GM18867 (cell line): ENCODE results near the gene MYH6.
"Not testable (repeated sequence)": the region's sequence is repeated elsewhere in the genome, so short reads cannot be mapped to it uniquely, and the experiment has no call there.

ENCODE experiments used
- ATAC-seq: cut with Tn5 transposase; IDR thresholded peaks from one replicate; pipeline ENCODE4 v1.9.1; 2021; ENCODE audit warnings: mild to moderate bottlenecking, moderate library complexity; ENCODE audit not compliant: unreplicated experiment

Gene MYH6

DNA sequence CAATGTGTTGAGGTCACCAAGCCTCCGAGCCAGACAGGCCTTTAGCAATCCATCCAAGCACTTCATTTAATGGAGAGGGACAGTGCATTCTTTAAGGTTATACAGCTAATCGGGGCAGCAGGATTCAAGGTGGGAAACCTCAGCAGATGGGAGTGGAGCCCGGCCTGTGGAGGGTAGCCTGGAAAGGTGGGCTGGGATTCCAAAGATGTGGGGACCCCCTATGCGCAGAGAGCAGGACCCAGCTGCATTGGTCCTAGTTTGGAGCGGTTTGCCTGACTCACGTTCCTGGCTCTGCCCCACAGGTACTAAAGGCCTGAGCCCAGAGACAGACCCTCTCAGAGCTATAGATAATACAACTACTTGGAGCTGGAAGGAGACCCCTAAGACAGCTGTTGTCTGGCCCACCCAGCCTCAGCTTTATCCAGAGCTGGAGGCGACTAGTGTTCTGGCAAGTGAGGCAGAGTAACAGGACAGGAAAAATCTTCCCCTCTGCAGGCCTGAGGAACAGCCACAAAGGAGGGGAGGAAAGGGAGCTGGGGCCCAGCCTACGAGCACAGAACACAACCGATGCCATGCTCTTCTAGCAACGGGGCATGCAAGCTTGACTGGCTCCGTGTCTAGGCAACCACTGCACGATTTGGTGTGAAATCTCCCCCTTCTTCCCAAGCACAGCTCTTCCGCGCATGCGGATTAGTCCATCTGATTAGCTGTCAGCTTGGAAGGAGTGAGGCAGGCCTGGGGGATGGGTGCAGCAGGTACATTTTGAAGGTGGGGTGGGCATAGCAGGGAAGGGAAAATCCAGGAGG is 28.5 kb upstream of the MYH6 start:
- no peak for ATAC-seq

GRCh38 chr14:23435543-23436326 is 27.7 kb upstream of the MYH6 start, which contains the start of gene MYH7:
MYH7 (minus strand) TSS chr14:23435660; CDS start chr14:23433732, 1,928 bp downstream.
- ATAC-seq = no peak

DNA sequence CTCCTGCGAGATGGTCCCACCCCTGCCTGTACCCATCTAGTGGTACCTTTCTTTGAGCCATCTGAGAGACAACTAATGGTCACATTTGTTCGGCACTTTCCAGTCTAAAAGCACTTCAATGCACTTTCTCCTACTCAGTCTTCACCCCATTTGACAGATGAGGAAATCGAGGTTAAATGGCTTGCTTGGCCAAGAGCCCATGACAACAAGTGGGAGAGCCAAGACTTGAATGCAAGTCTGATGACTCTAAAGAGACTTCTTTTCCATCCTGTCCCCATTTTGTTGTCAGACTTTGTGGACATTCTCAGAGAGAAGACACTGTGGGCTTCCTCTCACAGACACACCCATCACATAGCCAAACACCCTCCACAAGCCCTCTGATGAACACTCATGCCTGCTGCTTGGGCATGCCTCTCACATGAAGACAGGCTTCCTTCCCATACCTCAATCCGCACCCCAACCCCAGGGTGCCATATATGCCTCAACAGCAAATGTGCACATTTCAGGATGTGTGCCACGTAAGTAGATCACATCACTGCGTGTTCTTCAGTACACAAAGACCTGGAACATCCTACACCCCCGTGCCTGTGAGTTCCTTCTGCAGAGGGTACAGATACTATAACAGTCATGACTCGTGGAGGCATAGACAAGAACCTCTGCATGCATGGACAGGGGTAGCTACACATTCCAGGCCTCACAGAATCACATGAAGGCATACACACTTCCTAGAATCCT is 26.6 kb upstream of the MYH6 start:
- no peak for ATAC-seq

GRCh38 chr14:23433457-23433856 is 25.4 kb upstream of the MYH6 start:
- no peak for ATAC-seq

DNA sequence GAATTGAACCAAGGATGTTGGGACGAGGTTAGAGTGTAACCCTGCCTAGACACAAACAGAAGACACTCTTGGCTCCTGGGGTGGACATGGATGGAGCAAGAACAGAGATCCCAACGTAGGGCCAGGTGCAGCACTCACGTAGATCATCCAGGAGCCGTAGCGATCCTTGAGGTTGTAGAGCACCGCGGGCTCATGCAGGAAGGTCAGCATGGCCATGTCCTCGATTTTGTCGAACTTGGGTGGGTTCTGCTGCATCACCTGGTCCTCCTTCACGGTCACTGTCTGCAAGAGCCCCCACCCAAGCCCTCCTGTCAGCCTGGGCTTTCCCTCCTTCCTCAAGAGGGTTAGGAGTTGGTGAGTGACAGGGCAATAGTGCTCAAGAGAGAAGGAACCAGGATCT is 24.9 kb upstream of the MYH6 start:
- no peak for ATAC-seq

DNA sequence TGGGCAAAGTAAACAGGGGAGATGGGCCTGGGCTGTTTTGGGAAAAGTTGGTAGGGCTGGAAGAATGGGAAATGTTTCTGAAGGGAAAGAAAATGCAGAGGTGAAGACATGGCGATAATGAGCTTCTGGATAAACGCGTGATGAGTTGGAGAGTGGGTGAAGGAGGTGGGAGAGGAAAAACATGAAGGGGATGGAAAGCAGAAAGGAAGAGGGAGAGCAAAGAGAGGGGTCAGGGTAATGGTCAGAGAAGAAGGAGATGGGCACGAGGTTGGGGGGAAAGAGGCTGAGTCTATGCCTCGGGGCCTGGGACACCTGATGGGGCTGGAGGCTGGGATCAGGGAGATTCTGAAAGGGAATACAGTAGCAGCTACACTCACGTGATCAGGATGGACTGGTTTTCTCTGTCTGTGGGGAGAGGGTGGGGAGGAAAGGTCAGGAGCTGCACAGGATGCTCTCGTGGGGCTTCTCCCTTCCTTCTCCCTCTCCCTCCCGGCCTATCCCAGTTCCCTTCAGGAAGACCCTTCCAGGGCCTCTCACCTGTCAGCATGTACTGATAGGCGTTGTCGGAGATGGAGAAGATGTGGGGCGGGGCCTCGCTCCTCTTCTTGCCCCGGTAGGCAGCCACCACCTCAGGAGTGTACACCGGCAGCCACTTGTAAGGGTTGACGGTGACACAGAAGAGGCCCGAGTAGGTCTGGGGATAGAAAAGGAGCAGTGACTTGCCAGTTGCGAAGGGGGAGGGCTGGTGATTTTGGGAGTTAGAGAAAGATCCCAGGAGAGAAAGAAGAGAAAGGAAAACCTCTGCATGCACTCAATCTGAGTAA is 24.2 kb upstream of the MYH6 start:
- ATAC-seq = no peak

GRCh38 chr14:23431486-23431885 is 23.4 kb upstream of the MYH6 start:
- no peak for ATAC-seq

- ATAC-seq = no peak
Measured at GRCh38 chr14:23430723-23431085, 22.6 kb upstream of the MYH6 start.

GRCh38 chr14:23430016-23430722 is 22.1 kb upstream of the MYH6 start:
- ATAC-seq = no peak

- no peak for ATAC-seq
Measured at GRCh38 chr14:23428686-23429495, 20.8 kb upstream of the MYH6 start.

DNA sequence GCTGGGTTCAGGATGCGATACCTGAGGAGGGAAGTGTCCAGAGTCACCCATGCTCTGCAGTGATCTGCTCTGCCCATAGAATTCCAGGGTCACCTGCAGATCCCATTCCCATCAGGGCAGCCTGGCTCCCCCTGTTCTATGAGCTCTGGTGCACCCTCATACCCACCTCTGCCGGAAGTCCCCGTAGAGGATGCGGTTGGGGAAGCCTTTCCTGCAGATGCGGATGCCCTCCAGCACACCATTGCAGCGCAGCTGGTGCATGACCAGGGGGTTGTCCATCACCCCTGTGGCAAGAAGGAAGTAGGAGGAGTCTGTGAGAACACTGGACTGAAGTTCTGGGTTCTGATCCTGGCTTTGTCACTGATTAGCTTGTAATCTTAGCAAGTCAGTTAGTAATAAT is 17.7 kb upstream of the MYH6 start:
- not testable (repeated sequence) for ATAC-seq

DNA sequence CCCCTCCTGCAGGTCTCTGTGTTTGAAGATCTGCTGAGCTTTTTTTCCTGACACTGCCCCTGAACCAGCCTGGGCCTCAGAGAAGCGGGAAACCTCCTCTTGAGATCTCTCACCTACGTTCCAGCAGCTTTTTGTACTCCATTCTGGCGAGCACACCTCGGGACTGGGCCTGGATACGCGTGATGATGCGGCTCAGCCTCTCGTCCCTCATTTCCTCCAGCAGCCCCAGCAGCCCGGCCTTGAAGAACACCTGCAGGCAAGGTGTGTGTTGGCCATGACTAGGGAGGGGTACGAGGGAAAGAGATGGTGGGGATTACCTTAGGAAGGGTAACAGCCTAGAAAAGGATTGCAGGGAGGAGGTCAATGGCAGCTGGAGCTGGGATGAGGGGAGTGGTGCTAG is 17.1 kb upstream of the MYH6 start:
- ATAC-seq = no peak

- no peak for ATAC-seq
Measured at GRCh38 chr14:23423657-23424056, 15.6 kb upstream of the MYH6 start.

DNA sequence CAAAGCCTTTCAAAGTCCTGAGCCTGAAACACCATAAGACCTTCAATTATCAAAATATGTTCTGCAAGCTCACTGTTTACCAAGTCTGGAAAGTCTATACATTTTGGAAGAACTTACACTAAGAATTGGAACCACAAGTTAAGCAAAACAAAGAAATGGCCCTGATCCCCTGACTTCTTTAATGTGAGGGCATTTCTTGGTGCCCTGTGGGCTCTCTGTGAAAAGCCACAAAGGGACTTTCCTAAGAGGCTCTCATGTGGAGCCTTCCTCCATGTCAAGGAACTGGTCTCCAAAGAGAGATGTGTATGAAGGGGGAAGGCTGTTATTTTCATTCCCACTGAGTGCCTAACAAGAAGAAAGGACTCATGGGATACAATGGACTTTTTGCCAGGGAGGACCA is 13.5 kb upstream of the MYH6 start:
- ATAC-seq = no peak

DNA sequence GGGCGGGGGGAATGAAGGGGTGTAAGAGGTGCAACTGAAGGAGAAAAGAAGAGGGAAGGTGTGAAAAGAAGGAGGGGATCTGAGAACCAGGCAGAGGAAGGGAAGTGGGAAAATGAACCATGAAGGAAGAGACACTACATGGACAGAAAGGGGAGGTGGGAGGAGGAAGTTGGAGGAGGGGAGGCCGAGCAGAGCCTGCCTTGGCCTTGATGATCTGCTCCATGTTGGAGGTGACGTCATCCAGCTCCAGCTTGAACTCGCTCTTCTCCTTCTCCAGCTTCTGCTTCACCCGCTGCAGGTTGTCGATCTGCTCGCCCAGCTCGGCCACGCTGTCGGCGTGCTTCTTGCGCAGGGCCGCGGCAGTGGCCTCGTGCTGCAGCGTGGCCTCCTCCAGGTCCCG is 11.6 kb upstream of the MYH6 start:
- ATAC-seq = not testable (repeated sequence)

DNA sequence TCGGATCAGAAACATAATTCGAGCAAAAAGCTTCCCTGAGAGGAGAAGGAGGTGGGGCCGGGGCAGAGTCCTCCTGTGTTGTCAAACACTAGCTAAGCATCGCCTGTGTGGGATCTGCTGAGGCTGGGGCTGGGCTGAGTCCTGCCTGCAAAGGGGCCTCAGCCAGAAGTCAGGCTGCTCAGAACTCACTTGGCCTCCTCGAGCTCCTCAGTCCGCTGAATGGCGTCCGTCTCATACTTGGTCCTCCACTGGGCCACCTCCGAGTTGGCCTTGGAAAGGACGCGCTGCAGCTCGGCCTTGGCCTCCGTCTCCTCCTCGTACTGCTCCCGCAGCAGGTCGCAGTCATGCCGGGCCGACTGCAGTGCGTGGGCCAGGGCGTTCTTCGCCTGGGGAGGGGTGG is 9.9 kb upstream of the MYH6 start:
- no peak for ATAC-seq

GRCh38 chr14:23417269-23417668 is 9.2 kb upstream of the MYH6 start:
- not testable (repeated sequence) for ATAC-seq

- ATAC-seq = no peak
Measured at GRCh38 chr14:23416801-23417200, 8.7 kb upstream of the MYH6 start.
